ENCODE data around the gene PODXL. TPM values are rescaled to one million over a fixed set of nuclear protein-coding genes. Genes with fewer than 3 reads are reported as not detected.

PODXL gene
- total RNA-seq: 10 to 100 TPM in 3 of 4 donors, 1 to 10 TPM in 1; 7.6 to 44.5 (median 20.2) TPM

DNA sequence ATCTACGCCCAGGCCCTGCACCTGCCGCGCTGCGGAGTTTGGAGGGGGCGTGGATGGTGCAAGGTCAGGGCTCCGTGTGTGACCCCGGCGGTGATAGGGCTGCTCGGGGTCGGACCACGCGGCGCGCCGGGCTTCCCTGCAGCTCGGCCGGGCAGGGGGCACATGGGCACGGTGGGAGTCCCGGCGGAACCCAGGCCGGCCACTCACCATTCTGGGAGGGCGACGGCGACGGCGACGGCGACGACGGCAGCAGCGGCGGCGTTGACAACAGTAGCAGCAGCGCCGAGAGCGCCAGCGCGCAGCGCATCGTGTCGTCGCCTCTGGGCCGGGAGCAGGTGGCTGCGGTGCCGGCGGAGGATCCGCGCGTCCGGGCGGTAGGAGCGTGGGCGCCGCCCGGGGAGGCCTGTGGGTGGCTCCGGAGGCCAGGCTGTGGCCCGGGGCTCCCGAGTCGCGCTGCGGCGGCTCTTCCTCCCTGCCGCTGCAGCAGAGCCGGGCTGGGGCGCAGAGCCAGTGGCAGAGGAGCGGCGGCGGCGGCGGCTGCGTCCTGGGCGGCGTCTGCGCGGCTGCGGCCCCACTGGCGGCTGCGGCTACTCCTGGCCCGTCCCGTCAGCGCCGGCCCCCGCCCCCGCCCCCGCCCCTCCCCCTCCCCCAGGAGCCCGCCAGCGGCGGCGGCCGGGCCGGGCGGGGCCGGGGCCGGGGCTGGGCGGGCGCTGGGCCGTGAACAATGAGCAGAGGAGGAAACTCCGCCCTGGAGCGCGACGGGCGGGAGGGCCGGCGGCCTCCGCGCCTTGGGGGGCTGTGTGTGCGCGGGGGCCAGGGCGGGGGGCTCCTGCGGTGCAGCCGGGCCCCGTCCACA lies at the start of gene PODXL:
PODXL (minus strand) TSS at position 576 of the 856 bp plus-strand sequence; CDS start at position 307, 269 bp downstream.
- TF ChIP-seq, protein P1, sequence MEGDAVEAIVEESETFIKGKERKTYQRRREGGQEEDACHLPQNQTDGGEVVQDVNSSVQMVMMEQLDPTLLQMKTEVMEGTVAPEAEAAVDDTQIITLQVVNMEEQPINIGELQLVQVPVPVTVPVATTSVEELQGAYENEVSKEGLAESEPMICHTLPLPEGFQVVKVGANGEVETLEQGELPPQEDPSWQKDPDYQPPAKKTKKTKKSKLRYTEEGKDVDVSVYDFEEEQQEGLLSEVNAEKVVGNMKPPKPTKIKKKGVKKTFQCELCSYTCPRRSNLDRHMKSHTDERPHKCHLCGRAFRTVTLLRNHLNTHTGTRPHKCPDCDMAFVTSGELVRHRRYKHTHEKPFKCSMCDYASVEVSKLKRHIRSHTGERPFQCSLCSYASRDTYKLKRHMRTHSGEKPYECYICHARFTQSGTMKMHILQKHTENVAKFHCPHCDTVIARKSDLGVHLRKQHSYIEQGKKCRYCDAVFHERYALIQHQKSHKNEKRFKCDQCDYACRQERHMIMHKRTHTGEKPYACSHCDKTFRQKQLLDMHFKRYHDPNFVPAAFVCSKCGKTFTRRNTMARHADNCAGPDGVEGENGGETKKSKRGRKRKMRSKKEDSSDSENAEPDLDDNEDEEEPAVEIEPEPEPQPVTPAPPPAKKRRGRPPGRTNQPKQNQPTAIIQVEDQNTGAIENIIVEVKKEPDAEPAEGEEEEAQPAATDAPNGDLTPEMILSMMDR (IDR thresholded peaks at IDR 0.05; ENCODE audit: low read depth): no peak

DNA sequence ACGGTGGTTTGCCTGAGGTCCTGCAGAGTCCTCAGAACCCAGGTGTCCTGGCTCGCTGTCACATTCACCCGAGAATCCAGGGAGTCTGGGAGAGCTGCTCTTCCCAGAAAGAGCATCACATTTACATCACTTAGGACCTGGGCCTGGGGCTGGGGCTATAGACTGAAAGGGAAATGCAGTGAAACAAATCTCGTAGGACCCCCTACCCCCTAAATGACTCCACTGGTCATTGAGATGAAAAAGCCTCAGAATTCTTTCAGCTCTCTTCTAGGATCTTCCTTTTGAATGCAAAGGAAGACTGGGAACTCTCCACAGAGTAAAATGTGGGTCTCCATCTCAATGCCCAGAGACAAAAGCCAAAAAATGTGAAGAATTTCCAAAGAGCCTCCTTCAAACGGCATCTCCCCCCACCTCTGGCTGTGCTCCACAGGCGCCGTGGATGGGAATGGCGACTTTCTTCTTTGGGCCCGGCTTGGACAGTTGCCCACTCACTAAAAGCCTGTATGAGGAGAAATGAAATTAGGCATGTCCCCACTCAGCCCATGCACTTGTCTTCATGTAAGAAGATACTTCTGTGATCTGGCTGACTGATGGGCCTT lies 49.0 kb upstream of the PODXL start:
- TF ChIP-seq, protein P1 (IDR thresholded peaks at IDR 0.05; ENCODE audit: low read depth): no peak

DNA sequence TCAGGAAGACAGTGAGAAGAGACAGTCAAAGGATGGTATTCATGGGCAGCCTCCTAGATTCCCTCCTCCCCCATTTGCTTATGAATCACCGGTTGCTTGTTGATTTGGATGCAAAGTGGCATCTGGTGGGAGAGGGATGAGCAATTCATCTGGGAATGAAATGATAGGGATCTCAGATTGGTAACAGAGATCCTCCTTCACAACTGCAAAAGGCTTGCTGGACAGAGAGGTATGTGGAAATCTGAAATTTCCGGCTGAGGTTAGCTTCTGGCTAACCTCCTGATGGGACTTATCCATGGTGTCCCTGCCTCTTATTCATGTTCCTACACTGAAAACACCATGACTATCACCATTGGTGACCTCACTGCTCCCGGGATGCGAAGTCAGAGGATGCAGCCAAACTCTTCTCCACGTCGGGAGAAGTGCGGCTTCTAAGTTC lies 48.4 kb upstream of the PODXL start:
- TF ChIP-seq, protein P1 (IDR thresholded peaks at IDR 0.05; ENCODE audit: low read depth): no peak

DNA sequence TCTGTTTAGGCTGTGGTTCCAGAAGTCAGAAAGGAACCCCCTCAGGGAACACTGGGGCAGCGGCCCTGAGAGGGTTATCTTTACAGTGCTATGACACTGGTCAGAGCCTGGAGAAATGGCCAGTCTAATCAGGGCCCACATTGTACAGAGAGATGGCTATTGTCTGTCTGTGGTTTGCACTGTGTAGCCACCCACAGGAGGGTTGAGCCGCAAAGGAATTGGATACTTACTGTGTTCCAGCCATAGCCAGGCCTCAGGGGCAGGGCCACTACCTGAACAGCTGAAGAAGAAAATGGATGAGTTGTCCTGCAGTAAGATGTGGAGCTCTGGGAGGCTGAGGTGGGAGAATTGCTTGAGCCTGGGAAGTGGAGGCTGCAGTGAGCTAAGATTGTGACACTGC lies 47.5 kb upstream of the PODXL start:
- TF ChIP-seq, protein P1 (IDR thresholded peaks at IDR 0.05; ENCODE audit: low read depth): no peak

GRCh38 chr7:131602994-131603372 lies 46.6 kb upstream of the PODXL start:
- TF ChIP-seq, protein P1 (IDR thresholded peaks at IDR 0.05; ENCODE audit: low read depth): no peak

GRCh38 chr7:131602304-131602993 lies 46.0 kb upstream of the PODXL start:
- TF ChIP-seq, protein P1 (IDR thresholded peaks at IDR 0.05; ENCODE audit: low read depth): no peak

Measured in subcutaneous adipose tissue (tissue), 4 donors.